SKM-1 (cell line): ENCODE data around the gene CYP1A1.

Source experiments
- DNase-seq: peaks from one replicate; lab custom pipeline; 2025; ENCODE audit not compliant: unreplicated experiment; lab: John Stamatoyannopoulos, UW

Gene CYP1A1

DNA sequence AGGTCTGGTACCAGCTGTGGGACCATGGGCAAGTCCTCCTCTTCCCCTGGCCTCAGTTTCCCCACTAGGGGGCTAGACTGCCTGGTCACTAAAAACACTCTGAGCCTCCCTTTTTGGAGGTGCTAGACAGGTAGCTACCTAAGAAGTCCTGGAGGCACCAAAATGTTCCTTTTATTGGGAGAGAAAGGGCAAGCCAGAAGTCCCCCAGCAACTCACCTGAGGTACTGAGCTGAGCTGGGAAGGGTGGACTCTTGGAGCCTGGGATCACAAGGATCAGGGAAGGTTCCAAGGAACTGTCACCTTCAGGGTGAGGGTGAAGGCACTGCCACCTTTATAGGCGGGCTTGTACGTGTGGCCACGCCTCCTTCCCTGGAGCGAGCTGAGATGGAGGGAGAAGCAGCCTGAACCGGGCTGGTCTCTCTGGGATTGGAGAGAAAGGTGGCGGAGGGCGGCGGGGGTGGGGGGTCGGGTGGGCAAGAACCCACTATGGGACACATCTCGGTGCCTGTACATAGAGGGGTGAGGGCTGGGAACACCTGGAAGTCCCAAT lies at the start of gene CYP1A1:
Gene CYP1A1, minus strand, starts transcription at position 304 of the 550 bp plus-strand sequence. CDS start 2,431 bp downstream, outside the sequence.
- DNase-seq, result no peak

DNA sequence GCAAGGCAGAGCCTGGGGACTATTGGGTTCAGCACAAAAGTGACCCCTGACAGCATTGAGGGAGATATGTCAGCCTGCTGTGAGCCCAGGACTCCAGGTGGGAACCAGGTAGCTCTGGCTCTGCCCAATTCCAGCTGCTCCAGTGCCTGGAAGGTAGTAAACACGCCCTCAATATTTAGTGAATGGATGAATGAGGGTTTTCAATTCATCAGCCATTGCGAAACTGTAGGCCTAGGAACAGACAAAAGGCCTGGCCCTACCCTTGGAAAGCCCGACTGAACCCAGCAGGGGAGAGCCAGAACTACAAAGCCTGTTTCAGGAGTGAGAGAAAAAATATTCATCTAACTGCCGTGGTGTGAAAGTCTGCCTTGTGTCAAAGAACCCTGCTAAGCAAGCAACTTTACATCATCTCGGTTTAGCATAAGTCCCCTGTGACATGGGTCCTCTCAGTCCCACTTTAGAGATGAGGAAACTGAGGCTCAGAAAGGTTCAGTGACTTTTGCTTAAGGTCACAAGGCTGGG lies 48.5 kb upstream of the CYP1A1 start:
- DNase-seq, result no peak

GRCh38 chr15:74773329-74773728 lies 48.0 kb upstream of the CYP1A1 start:
- DNase-seq, result no peak

DNA sequence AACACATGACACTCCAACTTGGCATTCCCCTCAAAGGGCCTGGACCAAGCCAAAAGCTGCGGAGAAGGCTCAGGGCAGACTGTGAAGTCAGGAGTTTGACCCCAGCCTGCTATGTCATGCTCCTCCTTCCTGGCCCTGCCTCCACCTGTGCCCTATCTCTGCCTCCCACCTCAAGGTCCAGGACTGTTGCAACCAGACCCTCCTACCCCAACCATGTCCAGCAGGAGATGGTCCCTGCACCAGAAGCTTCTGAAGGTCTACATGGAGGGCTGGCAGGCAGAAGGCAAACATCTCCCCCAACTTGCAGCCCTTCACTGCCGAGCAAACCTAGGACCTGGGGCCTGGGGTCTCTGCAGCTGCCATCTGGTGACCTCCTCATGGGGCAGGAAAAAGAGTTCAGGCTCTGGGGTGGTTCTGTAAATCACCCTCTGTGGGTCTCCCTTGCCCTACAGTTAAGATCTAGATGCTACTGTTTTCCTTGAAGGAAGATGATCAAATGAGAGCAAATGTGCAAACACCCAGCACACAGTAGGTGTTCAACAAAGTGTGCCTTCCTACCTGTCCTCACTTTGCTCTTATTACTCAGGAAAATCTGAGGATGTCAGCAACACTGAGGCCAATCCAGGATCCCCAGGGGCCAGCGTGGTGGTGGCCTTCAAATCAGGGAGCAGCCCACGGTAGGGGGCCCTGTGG lies 45.0 kb upstream of the CYP1A1 start:
- no peak for DNase-seq

- no peak for DNase-seq
These were observed 44.2 kb upstream of the CYP1A1 start for GRCh38 chr15:74769463-74770025.

GRCh38 chr15:74768771-74769342 lies 43.5 kb upstream of the CYP1A1 start:
- DNase-seq, result peak; percentile 35

GRCh38 chr15:74768099-74768770 lies 42.9 kb upstream of the CYP1A1 start:
- DNase-seq, result no peak

GRCh38 chr15:74767167-74768098 lies 42.1 kb upstream of the CYP1A1 start:
- DNase-seq, result no peak

- DNase-seq, result no peak
These were observed 38.1 kb upstream of the CYP1A1 start for GRCh38 chr15:74763416-74763815.

- no peak for DNase-seq
These were observed 37.4 kb upstream of the CYP1A1 start for GRCh38 chr15:74762791-74763150.

- DNase-seq, result no peak
These were observed 33.4 kb upstream of the CYP1A1 start for GRCh38 chr15:74758736-74759135.

DNA sequence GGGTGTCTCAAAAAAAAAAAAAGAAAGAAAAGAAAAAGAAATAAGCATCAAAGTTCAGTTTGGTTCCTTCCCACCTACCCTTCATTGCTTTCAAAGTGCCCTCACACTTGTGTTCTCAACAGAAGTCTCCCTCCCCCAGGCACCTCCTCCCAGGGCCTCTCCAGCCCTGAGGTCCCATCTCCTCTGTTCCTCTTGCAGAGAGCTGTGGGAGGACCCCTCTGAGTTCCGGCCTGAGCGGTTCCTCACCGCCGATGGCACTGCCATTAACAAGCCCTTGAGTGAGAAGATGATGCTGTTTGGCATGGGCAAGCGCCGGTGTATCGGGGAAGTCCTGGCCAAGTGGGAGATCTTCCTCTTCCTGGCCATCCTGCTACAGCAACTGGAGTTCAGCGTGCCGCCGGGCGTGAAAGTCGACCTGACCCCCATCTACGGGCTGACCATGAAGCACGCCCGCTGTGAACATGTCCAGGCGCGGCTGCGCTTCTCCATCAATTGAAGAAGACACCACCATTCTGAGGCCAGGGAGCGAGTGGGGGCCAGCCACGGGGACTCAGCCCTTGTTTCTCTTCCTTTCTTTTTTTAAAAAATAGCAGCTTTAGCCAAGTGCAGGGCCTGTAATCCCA lies 29.4 kb upstream of the CYP1A1 start:
- DNase-seq, result no peak

- no peak for DNase-seq
These were observed 27.2 kb upstream of the CYP1A1 start for GRCh38 chr15:74752531-74752930.

- no peak for DNase-seq
These were observed 26.7 kb upstream of the CYP1A1 start for GRCh38 chr15:74752011-74752410.

- no peak for DNase-seq
These were observed 25.4 kb upstream of the CYP1A1 start for GRCh38 chr15:74750751-74751150.

GRCh38 chr15:74749832-74750231 lies 24.5 kb upstream of the CYP1A1 start:
- no peak for DNase-seq

GRCh38 chr15:74748322-74748946 lies 23.1 kb upstream of the CYP1A1 start, which contains the start of gene CYP1A2:
Gene CYP1A2 (plus strand): TSS chr15:74748845. CDS start chr15:74749739, 894 bp downstream.
- no peak for DNase-seq

DNA sequence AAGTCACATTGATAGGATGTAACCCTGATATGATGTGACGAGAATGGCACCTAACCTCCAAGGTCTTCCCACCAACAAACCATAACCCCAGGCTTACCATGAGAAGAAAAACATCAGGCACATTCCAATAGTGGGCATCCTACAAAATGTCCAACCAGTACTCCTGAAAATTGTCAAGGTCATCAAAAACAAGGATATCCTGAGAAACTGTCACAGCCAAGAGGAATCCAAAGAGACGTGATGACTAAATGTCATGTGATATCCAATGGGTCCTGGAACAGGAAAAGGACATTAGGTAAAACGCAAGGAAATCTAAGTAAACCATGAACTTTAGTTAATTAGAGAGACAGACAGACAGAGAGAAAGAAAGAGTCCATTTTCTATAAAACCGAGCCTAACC lies 21.1 kb upstream of the CYP1A1 start:
- DNase-seq, result no peak

GRCh38 chr15:74742422-74742821 lies 17.1 kb upstream of the CYP1A1 start:
- no peak for DNase-seq
